Esophagus muscularis mucosa (tissue), 4 donors: Measurements from ENCODE around the gene EFHC1. TPM values are rescaled to one million over a fixed set of nuclear protein-coding genes. Genes with fewer than 3 reads are reported as not detected.

Source experiments
- DNase-seq: peaks from one replicate; pipeline ENCODE4 v3.0.0-alpha.2; 2017; ENCODE audit errors: extremely low spot score
- H3K27ac ChIP-seq, 4 donors: fragments of 200-600 bp; sonication (generic); replicated peaks in 1 of 4; 1 replicate in 3 of 4; 2 replicates in 1 of 4; pipeline ENCODE4 v1.5.1; 2016 to 2019; ENCODE audit warnings: mild to moderate bottlenecking in 1 of 4
- H3K27me3 ChIP-seq, 4 donors: fragments of 200-600 bp; sonication (generic); one replicate each; pipeline versions ENCODE4 v1.5.1 to v1.6.0; 2016 to 2019
- H3K36me3 ChIP-seq, 4 donors: fragments of 200-600 bp; sonication (generic); one replicate each; pipeline ENCODE4 v1.5.1; 2016 to 2019
- H3K4me1 ChIP-seq, 4 donors: fragments of 200-600 bp; sonication (generic); one replicate each; pipeline ENCODE4 v1.5.1; 2016 to 2019
- H3K4me3 ChIP-seq, 4 donors: fragments of 200-600 bp; sonication (generic); 1 replicate in 2 of 4; 2 replicates in 2 of 4; pipeline ENCODE4 v1.5.1; 2016 to 2019; ENCODE audit warnings: mild to moderate bottlenecking in 4 of 4, moderate library complexity in 1 of 4
- H3K9me3 ChIP-seq, 4 donors: fragments of 200-600 bp; sonication (generic); 1 replicate in 3 of 4; 2 replicates in 1 of 4; pipeline ENCODE4 v1.5.1; 2016 to 2019
- EP300 ChIP-seq: sonication (generic); formaldehyde crosslinking; IDR thresholded peaks from one replicate; pipeline ENCODE4 v1.6.1; 2017; ENCODE audit warnings: antibody characterized with exemption
- POLR2A ChIP-seq: fragments of 450-650 bp; IDR thresholded peaks from one replicate; pipeline ENCODE4 v1.6.1; 2017; ENCODE audit warnings: antibody characterized with exemption, moderate library complexity, mild to moderate bottlenecking, low read depth
- POLR2AphosphoS5 ChIP-seq, 2 donors: sonication (generic); formaldehyde crosslinking; IDR thresholded peaks; one replicate each; pipeline ENCODE4 v1.6.1; 2017; ENCODE audit warnings: antibody characterized with exemption in 2 of 2
- WGBS: methylation state at CpG from one replicate; pipeline ENCODE4 v1.1.5; 2018; 5-methylcytosine and 5-hydroxymethylcytosine counted together
- intact Hi-C: fragments of 100-400 bp; cut with DNase I; formaldehyde crosslinking; loops from one replicate; pipeline ENCODE4 v1.15.1; 2023
- total RNA-seq, 4 donors: library from RNA; depleted of rRNA; stranded (reverse); fragments of >200 nt; gene quantifications; one replicate each; pipeline versions ENCODE4 v1.1.0 to v1.2.1, GENCODE V29; 2016
- TF ChIP-seq, protein P1 (sequence below), 3 experiments: fragments of 200-600 bp in 2 of 3; fragments of 450-650 bp in 1 of 3; sonication (generic) in 2 of 3; IDR thresholded peaks; one replicate each; pipeline ENCODE4 v1.5.1; 2017 to 2019; ENCODE audit warnings: antibody characterized with exemption in 3 of 3, mild to moderate bottlenecking in 2 of 3, moderate library complexity in 1 of 3

EFHC1 gene
- total RNA-seq, 4 donors from 2014 or later: 7.5 to 21.2 (median 10.2) TPM

- peak overlapping the region; percentile 61 to 80 (median 68) for H3K27ac ChIP-seq
- peaks cover 5 to 52% (median 44%) of the 10 kb centered on the region in 4 donors for H3K36me3 ChIP-seq
- no peaks in the 10 kb centered on the region for H3K9me3 ChIP-seq
- TF ChIP-seq, protein P1, sequence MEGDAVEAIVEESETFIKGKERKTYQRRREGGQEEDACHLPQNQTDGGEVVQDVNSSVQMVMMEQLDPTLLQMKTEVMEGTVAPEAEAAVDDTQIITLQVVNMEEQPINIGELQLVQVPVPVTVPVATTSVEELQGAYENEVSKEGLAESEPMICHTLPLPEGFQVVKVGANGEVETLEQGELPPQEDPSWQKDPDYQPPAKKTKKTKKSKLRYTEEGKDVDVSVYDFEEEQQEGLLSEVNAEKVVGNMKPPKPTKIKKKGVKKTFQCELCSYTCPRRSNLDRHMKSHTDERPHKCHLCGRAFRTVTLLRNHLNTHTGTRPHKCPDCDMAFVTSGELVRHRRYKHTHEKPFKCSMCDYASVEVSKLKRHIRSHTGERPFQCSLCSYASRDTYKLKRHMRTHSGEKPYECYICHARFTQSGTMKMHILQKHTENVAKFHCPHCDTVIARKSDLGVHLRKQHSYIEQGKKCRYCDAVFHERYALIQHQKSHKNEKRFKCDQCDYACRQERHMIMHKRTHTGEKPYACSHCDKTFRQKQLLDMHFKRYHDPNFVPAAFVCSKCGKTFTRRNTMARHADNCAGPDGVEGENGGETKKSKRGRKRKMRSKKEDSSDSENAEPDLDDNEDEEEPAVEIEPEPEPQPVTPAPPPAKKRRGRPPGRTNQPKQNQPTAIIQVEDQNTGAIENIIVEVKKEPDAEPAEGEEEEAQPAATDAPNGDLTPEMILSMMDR (IDR thresholded peaks at IDR 0.05): peak in 1 of 3 experiments; percentile 7
- TF ChIP-seq EP300 (no peak), POLR2AphosphoS5 (IDR thresholded peaks at IDR 0.05) (no peak)
- 52% methylated on average over 3 of the region's 5 CpGs for WGBS
- H3K4me3 ChIP-seq: no peak overlapping the region
- DNase-seq: no peak
- H3K4me1 ChIP-seq: peaks cover 58 to 70% (median 64%) of the 10 kb centered on the region in 4 donors
- intact Hi-C loops: loop anchor here (10.0 kb wide), 1 partner anchor 161 kb away; no protein-coding TSS in a partner anchor
- no peaks in the 10 kb centered on the region for H3K27me3 ChIP-seq
These were observed 83.2 kb downstream of the EFHC1 start for GRCh38 chr6:52503323-52503747.

- 48% methylated on average over 10 of the region's 24 CpGs for WGBS
These were observed 84.0 kb downstream of the EFHC1 start for GRCh38 chr6:52503851-52504781.

GRCh38 chr6:52504782-52505136, 84.6 kb downstream of the EFHC1 start:
- Histone ChIP-seq H3K27ac (peak overlapping the region; percentile 61 to 80 (median 68)), H3K27me3 (no peaks in the 10 kb centered on the region), H3K4me3 (no peak overlapping the region), H3K9me3 (no peaks in the 10 kb centered on the region), H3K36me3 (peaks cover 15 to 65% (median 58%) of the 10 kb centered on the region in 4 donors), H3K4me1 (peaks cover 49 to 59% (median 55%) of the 10 kb centered on the region in 4 donors)
- intact Hi-C loops: loop anchor here (2.0 to 10.0 kb wide), 2 partner anchors 76 to 160 kb away; no protein-coding TSS in a partner anchor
- DNase-seq: no peak
- TF ChIP-seq POLR2AphosphoS5 (IDR thresholded peaks at IDR 0.05) (no peak), EP300 (no peak), POLR2A (no peak)
- TF ChIP-seq, protein P1 (IDR thresholded peaks at IDR 0.05): no peak
- WGBS: 59% methylated on average over 7 of the region's 10 CpGs

More at GRCh38 chr6:52503851-52504781, 84.0 kb downstream of the EFHC1 start:
- H3K9me3 ChIP-seq: no peaks in the 10 kb centered on the region
- H3K27ac ChIP-seq: peak overlapping the region; percentile 61 to 80 (median 68)
- no peak for DNase-seq
- H3K36me3 ChIP-seq: peaks cover 9 to 60% (median 52%) of the 10 kb centered on the region in 4 donors
- H3K27me3 ChIP-seq: no peaks in the 10 kb centered on the region
- TF ChIP-seq POLR2AphosphoS5 (IDR thresholded peaks at IDR 0.05): peak; percentile 46 to 49
- no peak for TF ChIP-seq POLR2A
- H3K4me1 ChIP-seq: peaks cover 52 to 65% (median 58%) of the 10 kb centered on the region in 4 donors
- intact Hi-C loops: loop anchor here (2.0 to 10.0 kb wide), 2 partner anchors 75 to 161 kb away; no protein-coding TSS in a partner anchor
- H3K4me3 ChIP-seq: no peak overlapping the region

- intact Hi-C loops: loop anchor here (2.0 to 10.0 kb wide), 2 partner anchors 77 to 159 kb away; no protein-coding TSS in a partner anchor
- TF ChIP-seq POLR2AphosphoS5 (IDR thresholded peaks at IDR 0.05) (no peak), POLR2A (no peak), EP300 (no peak)
- TF ChIP-seq, protein P1 (IDR thresholded peaks at IDR 0.05): no peak
- 72% methylated on average over 16 of the region's 16 CpGs for WGBS
- Histone ChIP-seq H3K4me3 (no peak overlapping the region), H3K36me3 (peaks cover 16 to 69% (median 62%) of the 10 kb centered on the region in 4 donors), H3K27me3 (no peaks in the 10 kb centered on the region), H3K27ac (peak overlapping the region in 3 of 4 donors; percentile 61 to 80 (median 65)), H3K9me3 (no peaks in the 10 kb centered on the region), H3K4me1 (peaks cover 45 to 55% (median 50%) of the 10 kb centered on the region in 4 donors)
- DNase-seq: no peak
These were observed 85.7 kb downstream of the EFHC1 start for GRCh38 chr6:52505726-52506409.
